Right lobe of liver (tissue), 4 donors: ENCODE data around the gene CLMP.

Source experiments
- POLR2A ChIP-seq: fragments of 450-650 bp; IDR thresholded peaks from one replicate; pipeline ENCODE4 v1.6.1; 2017; ENCODE audit warnings: antibody characterized with exemption, mild to moderate bottlenecking
- TF ChIP-seq, protein P1 (sequence below), 4 donors: fragments of 200-600 bp in 3 of 4; fragments of 450-650 bp in 1 of 4; IDR thresholded peaks; one replicate each; pipeline versions ENCODE4 v1.5.1 to v1.8.0; 2016 to 2022; ENCODE audit warnings: antibody characterized with exemption in 4 of 4, mild to moderate bottlenecking in 2 of 4
- donor health status: DM: no; HTN: no; CAD: no.
- donor health status: DM: no; HTN: no; CAD: no.
- donor health status: DM: no; HTN: yes; CAD: no.

DNA sequence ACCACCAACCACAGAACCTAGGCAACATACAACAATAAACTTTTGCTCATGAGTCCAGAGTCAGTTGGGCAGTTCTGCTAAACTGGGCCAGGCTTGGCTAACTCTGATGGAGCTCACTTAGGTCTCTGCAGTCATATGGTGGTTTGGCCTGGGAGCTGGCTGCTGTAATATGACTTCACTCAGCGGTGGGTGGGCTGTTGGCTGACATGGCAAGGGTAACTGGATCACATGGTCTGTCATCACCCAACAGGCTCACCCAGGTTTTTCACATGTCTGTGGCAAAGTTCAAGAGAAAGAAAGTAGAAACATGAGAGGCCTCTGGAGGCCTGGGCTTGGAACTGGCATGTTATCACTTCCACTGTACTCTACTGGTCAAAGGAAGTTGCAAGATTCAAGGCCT, 43.2 kb upstream of the CLMP start:
- no peak for TF ChIP-seq POLR2A
- TF ChIP-seq, protein P1, sequence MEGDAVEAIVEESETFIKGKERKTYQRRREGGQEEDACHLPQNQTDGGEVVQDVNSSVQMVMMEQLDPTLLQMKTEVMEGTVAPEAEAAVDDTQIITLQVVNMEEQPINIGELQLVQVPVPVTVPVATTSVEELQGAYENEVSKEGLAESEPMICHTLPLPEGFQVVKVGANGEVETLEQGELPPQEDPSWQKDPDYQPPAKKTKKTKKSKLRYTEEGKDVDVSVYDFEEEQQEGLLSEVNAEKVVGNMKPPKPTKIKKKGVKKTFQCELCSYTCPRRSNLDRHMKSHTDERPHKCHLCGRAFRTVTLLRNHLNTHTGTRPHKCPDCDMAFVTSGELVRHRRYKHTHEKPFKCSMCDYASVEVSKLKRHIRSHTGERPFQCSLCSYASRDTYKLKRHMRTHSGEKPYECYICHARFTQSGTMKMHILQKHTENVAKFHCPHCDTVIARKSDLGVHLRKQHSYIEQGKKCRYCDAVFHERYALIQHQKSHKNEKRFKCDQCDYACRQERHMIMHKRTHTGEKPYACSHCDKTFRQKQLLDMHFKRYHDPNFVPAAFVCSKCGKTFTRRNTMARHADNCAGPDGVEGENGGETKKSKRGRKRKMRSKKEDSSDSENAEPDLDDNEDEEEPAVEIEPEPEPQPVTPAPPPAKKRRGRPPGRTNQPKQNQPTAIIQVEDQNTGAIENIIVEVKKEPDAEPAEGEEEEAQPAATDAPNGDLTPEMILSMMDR (IDR thresholded peaks at IDR 0.05) = no peak
